Stimulated activated CD4-positive, alpha-beta T cell treated with anti-CD3 and anti-CD28 coated beads, Interleukin-15, amount 100 ng/mL, for 24 hours (primary cell): ENCODE measurements around the gene EFNA5.
"Not testable (repeated sequence)": the region's sequence is repeated elsewhere in the genome, so short reads cannot be mapped to it uniquely, and the experiment has no call there.

Experiments
- DNase-seq: peaks from one replicate; pipeline ENCODE4 v3.0.0-alpha.2; 2020

The EFNA5 gene

GRCh38 chr5:107477492-107477891 lies 193.2 kb downstream of the EFNA5 start:
- DNase-seq, result no peak

DNA sequence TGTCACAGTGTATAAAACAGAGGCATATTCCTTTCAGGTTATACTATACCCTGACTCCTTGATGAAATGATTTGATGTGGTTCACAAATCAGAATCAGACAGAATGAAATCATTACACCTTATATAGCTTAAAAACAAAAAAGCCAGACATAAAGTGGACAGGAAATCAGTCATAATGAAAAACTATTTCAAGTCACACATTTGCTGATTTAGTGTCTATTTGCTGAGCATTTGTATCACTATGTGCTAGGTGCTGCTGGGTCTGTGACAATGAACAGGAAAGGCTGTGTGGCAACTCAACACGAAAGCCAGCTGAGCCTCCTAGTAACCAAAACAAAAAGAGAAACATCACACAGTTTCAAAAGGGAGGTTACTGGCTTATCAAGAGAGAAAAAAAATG lies 194.0 kb downstream of the EFNA5 start:
- DNase-seq, result no peak

DNA sequence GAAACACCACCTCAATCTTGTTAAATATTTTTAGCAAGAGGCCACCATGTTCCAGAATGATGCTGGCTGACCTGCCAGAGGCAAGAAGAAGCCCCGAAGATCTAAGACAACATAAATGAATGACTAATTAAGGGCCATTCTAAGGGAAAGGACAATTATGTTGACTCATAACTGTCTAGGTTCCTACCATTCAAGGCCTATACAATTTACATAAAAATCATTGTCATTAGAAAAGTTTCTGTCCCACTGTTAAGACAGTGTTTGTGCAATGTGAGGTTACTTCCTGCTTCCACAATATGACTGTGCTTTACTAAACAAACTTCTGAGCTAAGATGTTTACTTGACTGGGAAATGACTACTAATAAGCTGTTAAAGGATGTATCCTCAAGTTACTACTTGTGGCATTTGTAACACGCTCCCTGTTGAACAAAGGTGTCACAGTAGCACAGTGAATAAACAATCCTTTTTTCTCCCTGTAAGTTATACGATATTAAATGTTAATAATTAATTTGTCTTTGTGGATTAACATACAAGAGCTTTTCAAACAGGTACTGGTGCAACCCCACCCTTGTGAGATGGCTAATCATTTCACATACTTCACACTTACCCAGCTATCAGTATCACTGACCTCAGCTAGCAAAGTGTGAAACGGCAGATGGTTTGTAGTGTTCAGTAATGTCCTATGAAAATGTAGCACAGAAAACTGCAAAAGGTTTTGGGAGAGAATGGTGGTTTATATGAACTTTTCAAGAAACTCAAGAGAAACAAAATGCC lies 195.8 kb downstream of the EFNA5 start:
- no peak for DNase-seq

- DNase-seq, result no peak
These were observed 196.4 kb downstream of the EFNA5 start for GRCh38 chr5:107474361-107474715.

- DNase-seq, result no peak
These were observed 198.1 kb downstream of the EFNA5 start for GRCh38 chr5:107472620-107473064.

DNA sequence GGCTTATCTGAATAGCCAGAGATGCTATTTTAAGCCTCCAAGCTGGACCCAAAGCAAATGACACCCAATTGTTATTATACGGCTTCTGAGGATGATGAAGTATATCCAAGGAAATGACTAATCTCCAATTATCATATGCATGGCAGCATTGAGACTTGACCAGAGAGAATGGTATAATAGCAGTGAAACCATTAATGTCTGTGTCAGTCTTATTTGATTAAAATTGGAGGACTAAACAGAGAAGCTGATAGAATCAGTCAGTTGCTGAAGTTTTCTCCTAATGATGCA lies 200.5 kb downstream of the EFNA5 start:
- no peak for DNase-seq

DNA sequence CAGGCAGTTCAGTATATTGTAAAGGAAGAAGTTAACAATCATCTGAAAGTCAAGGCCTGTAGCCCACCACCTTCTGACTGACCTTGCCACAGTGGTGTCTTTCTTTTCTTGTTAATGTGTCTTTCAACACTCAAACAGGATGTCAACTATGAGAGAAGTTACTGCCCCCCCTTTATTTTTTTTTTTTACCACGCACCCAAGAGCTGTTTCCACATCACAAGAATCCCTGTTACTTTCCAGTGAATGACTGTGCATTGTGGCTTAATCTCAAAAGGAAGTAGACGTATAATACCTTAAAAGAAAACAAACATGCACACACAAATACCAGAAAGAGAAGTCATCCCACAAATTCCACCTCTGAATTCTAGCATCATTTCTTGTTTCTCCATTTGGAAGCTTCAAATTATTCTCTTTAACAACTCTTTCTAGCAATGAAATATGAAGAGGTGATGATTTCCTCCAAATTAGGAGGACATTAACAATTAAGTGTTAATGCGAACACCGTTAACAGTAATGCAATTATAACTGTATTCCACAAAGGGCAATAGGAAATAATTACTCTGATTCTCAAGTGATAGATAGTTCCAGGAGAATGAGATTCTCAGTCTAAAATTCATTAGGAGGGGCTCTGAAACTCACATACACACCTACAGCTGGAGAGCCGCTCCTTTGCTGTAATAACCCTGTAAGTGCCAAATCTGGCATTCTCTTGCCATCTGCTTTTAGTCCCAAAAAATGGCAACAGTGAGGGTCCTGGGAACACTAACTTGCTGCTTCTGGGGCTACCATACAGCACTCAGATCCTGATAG lies 201.0 kb downstream of the EFNA5 start:
- no peak for DNase-seq

DNA sequence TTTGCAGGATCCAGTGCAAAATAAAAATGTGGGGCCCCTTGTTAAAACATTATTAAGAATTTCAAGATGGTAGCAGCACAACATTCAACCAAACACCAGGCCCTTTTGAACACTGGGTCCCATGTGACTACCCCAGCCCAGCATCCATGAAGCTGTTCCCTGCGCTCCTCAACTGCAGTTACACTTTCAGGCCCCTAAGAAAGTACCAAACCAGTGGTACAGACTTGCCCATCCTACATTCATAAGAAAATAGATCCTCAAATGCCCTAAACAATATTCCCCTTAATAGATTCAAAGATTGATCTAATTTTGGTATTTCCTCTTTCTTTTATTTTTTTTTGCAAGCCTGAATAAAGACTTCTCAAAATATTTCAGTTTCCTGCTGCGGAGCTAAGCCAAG lies 201.7 kb downstream of the EFNA5 start:
- no peak for DNase-seq

DNA sequence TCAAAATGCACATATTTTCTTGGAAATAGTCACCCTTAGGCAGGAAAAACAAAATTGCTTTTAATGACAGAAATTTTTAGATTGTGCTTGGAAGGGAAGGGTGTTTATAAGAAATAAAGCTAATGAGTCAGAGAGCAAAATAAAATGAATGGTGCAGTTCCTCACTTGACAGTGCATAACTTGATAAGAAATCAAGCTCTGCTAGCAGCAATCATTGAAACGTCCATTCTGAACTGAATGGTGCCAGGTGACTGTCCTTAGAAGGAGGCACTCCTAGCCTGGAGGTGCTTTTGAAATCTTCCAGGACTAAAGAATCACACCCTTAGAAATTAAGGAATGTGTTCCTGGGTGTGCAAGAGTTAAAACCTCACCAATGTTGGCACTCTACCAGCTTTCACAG lies 202.5 kb downstream of the EFNA5 start:
- no peak for DNase-seq

DNA sequence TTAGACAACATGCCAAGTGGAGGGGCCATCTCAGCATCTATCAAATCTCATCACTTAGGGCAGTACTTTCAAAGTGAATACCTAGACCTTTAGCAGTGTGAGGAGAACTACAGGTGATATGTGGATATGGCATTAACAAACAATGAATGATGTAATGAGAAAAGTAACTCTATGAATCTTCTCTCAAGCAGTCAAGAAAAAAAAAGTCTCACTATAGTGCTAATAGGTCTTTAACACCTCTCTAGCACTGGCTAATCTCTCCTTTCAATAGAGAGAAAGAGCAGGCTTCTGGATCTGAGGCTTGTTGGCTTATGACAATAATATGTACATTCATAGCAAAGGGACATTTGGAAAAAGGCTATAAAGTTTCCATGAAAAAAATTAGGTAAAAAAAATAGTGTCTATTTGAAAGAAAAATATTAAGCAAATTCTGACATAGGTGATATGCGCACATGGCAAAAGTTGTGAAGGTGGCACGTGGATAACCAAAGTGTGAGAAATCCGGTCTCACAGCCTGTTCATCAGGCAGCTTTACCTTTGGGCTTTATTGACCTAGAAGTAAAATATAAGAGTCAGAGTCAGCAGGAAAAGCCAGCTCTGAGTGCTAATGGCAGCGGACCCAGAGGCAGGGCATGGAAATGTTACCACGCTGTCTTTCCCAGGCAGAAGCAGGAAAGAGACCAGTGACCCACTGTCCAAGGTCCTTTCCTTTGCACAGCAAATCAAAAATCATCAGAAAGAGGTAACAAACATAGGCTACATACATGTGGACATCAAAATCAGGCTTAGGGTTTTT lies 203.4 kb downstream of the EFNA5 start:
- DNase-seq, result no peak

DNA sequence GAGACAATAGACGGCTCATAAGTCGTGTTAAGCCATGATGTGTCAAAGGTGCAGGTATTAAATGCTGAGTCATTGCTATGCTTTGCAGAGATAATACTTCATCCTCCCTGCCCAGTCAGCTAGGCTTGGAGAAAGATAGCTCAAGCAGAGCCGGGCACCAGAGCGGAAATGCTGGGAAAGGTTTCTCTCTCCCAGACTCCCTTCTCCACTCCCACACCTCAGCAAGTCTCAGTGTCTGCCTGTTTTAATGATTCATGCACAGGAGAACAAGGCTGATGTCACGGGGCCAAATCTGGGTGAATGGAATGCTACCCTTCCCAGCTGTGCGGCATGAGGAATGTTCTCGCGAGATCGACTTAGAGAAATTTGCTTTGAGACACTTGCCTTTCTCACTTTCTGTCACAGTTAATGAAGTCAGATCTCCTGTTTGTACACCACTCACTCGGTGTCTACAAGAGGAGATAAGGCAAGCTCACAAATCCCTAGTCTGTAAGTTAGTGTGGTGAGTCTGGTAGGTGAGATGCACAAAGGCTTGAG lies 204.4 kb downstream of the EFNA5 start:
- DNase-seq, result no peak

DNA sequence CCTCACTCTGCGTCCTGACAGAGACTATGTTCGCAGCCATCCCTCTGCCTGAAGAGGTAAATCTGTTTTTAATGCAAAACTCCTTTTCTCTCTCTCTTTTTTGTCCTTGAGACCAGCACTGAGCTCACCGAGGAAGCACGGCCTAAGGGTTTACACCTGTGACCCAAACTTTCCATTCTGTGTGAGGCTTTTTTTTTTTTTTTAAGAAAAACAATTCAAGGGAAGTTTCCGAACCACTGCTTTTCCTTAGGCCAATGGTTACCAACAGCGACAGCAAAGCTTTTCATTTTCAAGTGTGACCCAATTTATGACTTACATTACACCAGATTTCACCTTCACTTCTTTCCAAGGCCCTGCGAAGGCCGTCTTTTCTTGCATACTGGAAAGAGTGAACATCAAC lies 205.9 kb downstream of the EFNA5 start:
- no peak for DNase-seq

DNA sequence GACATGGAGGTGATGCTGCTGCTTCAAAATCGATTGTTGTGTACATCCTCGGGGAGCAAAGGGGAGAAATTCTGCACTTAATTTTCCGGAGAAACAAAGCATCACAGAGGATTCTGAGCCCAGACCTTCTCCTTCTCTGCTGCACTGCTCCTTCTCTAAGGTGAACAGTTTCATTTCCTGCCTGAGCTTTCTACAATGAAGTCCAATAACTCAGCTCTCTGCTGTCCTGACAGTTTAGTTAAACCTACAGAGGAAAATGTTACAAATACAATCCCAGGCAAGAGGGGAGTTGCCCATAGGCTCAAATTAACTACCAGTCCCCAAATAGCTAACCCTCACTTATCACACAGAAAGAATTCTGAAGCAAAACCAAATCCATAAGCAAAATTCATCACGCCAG lies 206.3 kb downstream of the EFNA5 start:
- no peak for DNase-seq

GRCh38 chr5:107463731-107464130 lies 207.0 kb downstream of the EFNA5 start:
- DNase-seq, result no peak

GRCh38 chr5:107461770-107462169 lies 209.0 kb downstream of the EFNA5 start:
- DNase-seq, result no peak

- DNase-seq, result no peak
These were observed 209.9 kb downstream of the EFNA5 start for GRCh38 chr5:107460789-107461188.

GRCh38 chr5:107459605-107460004 lies 211.1 kb downstream of the EFNA5 start:
- no peak for DNase-seq

DNA sequence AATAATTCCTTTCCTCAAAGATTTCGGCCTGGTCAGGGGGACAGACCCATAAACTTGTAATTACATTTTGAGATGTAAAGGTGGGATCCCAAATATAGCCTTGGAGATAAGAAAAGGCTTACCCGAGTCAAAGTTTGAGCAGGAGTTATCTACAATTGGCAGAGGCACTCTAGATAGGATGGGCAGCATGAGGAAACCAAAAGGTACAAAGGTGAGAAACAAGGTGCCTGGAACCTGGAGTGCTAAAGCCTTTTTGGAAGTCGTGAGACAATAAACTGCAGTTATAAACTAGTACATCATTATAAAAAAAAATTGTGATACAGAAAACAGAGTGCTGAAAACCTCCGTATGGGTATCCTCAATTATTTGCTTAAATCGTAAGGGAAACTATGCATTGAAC lies 212.4 kb downstream of the EFNA5 start:
- no peak for DNase-seq

- no peak for DNase-seq
These were observed 212.9 kb downstream of the EFNA5 start for GRCh38 chr5:107457881-107458280.

GRCh38 chr5:107457138-107457537 lies 213.6 kb downstream of the EFNA5 start:
- no peak for DNase-seq

DNA sequence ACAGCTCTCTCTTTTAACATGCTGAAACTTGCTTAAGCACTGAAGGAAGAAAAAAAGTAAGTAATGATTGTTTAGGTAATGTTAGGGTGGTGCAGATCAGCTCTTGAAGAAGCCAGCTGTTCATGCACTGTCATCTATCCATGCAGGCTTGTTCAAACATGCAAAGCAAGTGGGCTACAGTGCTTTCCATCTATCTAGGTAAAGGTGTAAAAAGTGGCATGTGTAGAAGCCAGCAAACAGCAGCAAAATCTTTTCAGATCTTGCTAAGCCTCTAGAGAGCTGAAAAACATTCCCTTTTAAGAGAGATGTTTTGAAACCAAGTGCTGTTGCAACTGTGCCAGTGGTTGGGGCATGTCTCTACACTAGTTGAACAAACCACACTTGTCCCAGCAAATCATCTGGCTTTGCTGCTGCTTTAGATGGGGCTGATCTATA lies 214.4 kb downstream of the EFNA5 start:
- no peak for DNase-seq

GRCh38 chr5:107455111-107455544 lies 215.6 kb downstream of the EFNA5 start:
- no peak for DNase-seq

- DNase-seq, result not testable (repeated sequence)
These were observed 218.9 kb downstream of the EFNA5 start for GRCh38 chr5:107451827-107452226.
